ENCODE measurements around the gene TMPRSS6.

The TMPRSS6 gene

GRCh38 chr22:37109242-37109917, at the start of gene TMPRSS6:
Gene TMPRSS6 (minus strand): TSS chr22:37109713. CDS start chr22:37103417, 6,296 bp downstream.
- no peak for DNase-seq (ENCODE audit: low spot score)

DNA sequence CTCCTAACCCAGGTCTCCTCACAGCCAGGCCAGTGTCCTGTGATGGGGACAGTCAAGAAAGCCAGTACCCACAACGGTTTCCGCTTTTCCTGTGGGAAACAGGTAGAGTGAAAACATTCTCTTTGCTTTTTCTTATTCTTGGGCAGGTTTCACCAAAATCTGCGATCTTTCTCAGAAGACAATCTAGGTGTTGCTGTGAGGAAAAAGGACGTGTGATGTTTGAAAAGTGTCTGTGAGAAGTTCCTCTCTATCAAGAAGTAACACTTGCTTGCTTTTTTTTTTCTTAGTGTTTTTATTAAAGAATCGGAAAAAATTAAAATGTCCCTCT, 49.4 kb upstream of the TMPRSS6 start:
- DNase-seq (ENCODE audit: low spot score), result no peak

DNA sequence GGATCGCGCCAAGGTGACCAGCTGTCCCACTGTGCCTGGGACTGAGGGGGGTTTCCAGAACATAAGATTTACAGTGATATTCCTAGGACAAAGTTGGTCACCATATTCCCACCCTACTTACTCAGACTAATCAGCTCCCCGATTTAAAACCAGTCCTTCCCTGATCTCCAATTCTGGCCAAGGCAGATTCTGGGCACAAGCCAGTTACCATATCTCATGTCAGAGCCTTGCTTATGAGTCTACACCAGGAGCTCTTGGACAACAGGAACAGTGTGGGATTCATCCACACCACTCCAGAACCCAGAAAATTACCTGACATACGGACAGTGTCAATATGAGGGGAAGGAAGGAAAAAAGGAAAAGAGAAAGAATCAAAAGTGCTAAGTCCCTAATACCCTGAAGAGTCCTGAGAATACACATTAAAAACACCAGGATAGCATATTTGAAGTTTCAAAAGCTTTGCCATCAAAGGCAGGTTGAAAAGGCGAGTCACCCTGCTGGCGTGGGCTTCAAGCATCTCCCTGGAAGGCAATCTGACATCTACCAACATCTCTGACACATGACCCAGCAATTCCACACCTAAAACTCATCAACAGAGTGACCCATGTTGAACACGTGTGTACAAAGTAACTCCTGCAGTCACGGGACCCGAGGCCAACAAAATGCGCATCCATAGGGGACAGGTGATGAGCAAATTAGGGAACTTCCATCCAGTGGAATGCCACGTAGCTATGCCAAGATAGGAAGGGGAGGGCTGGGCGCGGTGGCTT, 48.2 kb upstream of the TMPRSS6 start:
- no peak for DNase-seq (ENCODE audit: low spot score)

DNA sequence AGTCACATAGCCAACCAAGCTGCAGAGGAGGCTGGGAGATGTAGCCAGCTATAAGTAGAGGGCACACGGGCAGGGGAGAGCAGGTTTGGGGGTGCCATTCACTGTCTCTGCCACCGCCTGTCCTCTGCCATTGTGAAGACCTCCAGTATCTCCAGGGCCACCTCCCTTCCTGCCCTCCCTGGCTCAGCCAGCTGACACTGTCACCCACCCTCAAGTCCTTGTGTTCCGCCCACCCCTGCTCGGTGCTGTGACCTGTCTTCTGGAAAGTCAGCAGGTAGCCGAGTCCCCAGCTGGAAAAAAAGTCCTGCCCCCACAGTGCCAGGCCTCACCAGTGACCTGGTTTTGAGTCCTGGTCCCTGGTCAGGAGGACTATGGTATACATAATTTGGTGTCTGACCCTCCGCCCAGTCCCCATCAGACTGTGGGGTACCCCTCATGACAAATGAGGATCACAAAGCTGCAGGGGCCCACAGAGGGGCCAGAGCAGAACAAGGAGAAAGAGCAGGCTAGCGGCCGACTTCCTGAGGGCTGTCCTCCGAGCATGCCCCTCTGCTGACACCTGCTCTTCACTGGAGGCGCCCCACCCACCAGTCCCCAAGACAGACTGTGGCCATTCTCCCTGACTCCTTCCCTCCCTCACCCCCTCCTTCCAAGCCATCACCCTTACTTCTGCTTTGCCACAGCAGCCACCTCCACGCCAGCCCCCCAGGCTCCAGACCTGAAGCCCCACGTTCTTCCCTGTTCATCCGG, 47.3 kb upstream of the TMPRSS6 start:
- no peak for DNase-seq (ENCODE audit: low spot score)

DNA sequence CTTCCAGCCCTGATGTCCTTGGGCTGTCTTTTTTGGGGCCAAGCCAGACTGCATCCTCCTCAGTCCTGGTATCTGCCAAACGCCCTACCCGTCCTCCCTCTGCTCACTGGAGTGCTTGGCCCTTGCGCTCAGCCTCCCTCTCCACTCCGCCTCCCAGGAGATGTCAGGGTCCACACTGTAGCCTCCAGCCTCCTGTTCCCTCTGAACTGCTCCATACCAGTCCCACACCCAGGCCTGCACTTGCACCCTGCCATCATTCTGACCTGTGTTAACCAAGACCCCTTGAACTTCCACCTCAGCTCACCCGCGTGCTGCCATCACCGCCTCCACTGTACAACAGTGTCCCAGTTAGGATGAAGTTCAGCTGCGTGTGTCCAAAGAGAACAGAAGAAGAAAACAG, 46.5 kb upstream of the TMPRSS6 start:
- DNase-seq (ENCODE audit: low spot score), result no peak

DNA sequence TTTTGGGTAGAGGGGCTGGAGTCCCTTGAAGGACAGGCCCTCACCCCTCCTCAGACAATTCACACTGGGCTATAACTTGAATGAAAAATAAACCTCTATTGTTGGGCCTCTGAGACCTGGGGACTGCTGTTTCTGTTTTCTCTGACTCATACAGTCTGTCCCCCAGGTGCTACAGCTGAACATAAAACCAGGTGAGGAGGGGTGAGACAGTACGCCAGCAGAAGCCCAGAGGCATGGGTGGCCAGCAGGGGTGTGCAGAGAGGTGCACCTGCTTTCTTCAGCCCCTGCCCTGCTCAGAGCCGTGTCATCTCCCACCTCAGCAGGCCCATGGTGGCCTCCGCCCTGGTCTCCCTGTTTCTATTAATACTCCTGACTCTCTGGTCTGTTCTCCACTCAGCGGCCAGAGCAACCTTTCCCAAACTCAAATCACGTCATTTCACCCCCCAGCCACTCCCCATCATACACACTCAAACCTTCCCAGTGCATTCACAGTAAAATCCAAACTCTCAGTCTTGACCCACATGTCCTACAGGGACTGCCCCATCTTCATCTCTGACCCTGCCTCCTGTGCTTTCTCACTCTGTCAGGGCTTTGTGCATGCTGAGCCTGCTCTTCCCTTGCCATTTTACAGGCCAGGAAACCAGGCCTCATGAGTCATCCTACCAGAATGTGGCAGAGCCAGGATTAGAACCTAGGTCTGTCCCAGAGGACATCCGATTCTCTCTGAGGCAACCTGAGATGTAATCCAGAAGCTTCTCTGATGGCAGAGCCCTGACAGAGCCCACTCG, 45.6 kb upstream of the TMPRSS6 start:
- no peak for DNase-seq (ENCODE audit: low spot score)

DNA sequence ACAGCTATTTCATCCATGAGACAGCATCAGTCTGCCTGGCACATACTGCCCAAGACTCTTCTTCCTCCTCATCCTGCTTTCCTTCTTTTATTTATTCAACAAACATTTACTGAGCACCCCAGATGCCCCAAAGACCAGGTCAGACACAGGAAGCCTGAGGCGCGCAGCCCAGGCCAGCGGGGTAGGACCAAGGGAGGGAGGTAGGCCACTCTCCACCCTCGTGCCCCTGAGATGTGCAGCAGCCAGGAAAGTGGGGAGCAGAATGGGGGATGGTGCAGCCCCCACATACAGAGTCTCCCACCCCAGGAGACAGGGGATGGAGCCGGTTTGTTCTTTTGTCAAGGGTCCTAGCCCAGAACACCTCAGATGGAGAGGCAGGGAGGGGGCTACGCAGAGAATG, 44.4 kb upstream of the TMPRSS6 start:
- no peak for DNase-seq (ENCODE audit: low spot score)

GRCh38 chr22:37151401-37151800, 41.9 kb upstream of the TMPRSS6 start:
- no peak for DNase-seq (ENCODE audit: low spot score)

- no peak for DNase-seq (ENCODE audit: low spot score)
Observed at GRCh38 chr22:37150701-37151100, 41.2 kb upstream of the TMPRSS6 start.

GRCh38 chr22:37148742-37149665, 39.5 kb upstream of the TMPRSS6 start:
- no peak for DNase-seq (ENCODE audit: low spot score)

- DNase-seq (ENCODE audit: low spot score), result no peak
Observed at GRCh38 chr22:37148031-37148651, 38.6 kb upstream of the TMPRSS6 start.

- DNase-seq (ENCODE audit: low spot score), result no peak
Observed at GRCh38 chr22:37147186-37147990, 37.9 kb upstream of the TMPRSS6 start.

DNA sequence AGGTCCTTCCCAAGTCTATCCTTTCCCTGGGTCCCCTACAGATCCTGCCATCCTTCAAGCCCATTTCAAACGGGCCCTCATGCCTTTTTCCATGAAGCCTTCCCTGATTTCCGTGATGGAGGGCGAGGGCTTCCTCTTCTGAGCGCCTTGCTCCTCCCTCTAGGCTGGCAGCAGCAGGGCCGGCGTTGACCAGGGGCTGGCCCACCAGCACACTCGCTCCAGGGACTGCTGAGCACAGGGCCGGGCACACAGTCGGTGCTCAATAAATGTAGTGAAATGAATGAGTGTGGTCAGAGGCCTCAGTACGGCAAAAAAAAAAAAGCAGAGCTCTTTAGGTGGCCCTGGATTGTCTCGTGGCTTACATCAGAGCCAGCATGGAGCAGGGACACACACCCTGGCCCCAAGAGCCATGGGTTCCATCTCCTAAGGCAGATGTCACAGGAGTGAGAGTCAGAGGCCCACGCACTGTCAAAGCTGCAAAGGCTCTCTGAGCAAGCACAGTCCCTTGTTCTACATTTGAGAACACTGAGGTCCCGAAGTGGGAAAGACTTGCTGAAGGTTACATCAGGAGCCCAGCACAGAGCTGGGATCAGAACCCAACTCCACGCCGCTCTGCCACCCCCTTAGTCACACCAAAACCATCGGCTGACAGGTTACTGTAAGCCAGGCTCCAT, 37.1 kb upstream of the TMPRSS6 start:
- DNase-seq (ENCODE audit: low spot score), result no peak

DNA sequence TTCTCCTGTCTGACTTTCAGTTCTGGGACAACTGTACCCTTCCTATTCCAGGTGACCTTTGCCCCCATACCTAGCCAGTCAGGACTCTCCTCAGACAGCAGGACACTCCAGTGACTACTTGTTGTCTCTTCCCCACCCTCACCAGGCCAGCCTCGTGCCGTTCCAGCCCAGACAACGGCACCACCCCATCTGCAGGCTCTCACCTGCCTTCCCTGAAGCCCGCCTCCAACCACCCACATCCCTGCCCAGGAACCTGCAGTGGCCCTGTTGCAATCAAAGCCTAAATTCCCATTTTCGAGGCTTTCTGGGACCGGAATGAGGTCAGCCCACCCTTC, 36.5 kb upstream of the TMPRSS6 start:
- DNase-seq (ENCODE audit: low spot score), result no peak

DNA sequence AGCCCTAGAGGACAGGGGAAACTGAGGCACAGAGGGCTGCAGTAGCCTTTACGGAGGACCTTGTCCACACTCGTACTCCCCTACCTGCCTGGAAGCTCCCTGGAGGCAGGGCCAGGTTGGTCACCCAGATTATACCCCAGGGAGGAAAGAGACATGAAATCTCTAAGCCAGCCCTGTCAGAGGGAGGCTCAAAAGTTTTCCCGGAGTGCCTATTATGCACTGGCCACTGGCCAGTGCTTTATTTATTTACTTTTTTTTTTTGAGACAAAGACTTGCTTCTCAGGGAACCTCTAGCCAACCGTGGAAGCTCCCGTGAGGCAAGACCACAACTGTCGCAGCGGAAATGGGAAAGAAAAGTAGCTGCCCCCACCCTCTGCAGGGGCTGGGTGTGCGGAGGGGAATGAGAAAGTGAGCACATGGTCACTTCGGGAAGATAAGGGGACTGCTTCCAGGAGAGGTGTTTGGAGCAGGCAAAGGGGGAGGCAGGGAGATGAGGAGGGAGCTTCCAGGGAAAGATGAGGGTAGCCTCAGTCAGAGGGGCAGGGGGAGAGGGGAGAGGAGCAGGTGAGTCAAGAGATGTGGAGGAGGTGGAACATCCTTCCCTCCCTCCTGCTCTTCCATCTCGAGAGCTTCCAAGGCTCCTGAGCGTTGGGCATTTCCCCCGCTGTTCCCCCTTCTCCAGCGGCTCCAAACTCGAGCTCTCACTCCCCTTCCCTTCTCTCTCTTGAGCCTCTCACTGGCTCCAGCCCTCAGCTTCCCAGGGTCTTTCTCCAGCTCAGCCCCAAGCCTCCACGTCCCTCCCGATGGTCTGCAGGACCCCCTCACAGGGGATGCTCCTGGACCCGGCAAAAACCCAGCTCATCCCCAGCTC, 35.9 kb upstream of the TMPRSS6 start:
- DNase-seq (ENCODE audit: low spot score), result no peak

- no peak for DNase-seq (ENCODE audit: low spot score)
Observed at GRCh38 chr22:37144180-37144554, 34.7 kb upstream of the TMPRSS6 start.

- DNase-seq (ENCODE audit: low spot score), result no peak
Observed at GRCh38 chr22:37141971-37142370, 32.5 kb upstream of the TMPRSS6 start.

DNA sequence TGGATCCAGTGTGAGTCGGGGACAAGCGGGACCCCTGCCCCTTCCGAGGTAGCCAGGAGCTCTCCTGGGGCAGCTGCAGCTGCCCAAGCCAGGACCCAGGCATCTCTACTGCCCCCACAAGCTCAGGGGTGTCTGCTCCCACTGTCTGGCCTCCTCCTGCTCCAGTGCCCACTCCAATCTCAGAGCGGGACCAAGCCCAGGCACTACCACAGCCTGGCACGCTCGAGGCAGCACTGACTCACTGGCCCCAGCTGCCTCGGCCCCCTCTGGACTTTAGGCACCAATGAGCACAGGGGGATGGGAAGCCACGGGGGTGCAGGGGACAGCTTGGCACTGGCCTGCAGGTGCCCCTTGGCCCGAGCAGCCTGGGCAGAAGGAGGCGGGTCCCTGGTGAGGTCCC, 32.0 kb upstream of the TMPRSS6 start:
- no peak for DNase-seq (ENCODE audit: low spot score)
